Stimulated activated CD8-positive, alpha-beta memory T cell treated with anti-CD3 and anti-CD28 coated beads, Interleukin-7, amount 100 ng/mL, for 24 hours (primary cell): ENCODE measurements around the gene MAL.

Source experiments
- DNase-seq: peaks from one replicate; pipeline ENCODE4 v3.0.0-alpha.2; 2020; ENCODE audit warnings: low read depth

MAL gene

DNA sequence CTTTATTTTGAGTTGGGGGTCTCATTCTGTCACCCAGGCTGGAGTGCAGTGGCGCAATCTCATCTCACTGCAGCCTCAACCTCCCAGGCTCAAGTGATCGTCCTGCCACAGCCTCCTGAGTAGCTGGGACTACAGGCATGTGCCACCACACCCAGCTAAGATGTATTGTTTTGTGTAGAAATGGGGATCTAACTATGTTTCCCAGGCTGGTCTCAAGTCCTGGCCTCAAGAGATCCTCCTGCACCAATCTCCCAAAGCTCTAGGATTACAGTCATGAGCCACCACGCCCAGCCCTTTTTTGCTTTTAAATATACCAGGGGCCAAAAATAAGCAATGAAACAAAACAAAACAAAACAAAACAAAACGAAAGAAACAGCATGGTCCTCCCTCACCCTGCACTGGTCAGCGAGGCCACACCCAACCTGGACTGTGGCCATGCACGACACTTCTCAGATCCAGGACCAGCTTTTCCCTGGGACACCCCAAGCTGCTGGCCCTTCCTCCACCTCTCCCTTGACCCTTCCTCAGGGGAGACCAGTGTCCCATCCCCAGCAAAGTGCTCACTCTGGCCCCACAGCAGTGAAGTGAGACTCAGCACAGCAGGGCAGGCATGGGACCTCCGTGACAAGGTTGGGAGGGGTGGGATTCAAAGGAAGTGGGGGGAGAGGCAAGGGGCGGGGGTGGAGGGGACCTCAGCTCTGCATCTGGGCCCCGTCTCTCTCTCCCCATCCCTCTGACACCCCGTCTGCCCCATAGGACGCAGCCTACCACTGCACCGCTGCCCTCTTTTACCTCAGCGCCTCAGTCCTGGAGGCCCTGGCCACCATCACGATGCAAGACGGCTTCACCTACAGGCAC, 23.5 kb downstream of the MAL start:
- no peak for DNase-seq

DNA sequence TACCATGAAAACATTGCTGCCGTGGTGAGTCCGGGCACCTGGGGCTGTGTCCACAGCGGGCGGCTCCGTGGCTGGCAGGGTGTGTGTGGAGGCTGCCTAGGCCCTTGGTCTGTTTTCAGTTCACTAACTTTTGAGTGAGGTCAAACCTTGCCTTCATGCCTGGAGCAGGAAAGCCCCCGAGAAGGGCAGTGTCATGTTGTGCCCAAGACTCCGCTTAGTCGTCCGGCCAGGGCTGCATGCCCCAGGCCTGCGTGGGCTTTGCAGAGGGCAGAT, 24.1 kb downstream of the MAL start:
- no peak for DNase-seq

DNA sequence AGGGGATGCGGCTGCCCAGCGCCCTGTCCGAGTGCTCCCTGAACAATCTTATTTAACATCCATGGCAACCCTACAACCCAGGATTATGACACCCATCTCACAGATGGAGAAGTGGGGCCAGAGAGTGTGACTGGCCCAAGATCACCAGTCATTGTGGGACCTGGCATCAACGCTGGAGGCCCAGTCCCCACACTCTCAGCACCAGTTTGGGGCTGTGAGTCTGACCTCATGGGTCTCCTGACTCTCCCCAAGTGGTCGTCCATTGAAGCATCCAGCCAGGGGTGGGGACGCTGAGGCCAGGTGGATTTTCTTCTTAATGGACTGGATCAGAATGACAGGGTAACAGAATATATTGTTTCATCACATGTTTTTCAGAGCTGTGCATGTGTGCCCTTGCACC, 24.5 kb downstream of the MAL start:
- no peak for DNase-seq

DNA sequence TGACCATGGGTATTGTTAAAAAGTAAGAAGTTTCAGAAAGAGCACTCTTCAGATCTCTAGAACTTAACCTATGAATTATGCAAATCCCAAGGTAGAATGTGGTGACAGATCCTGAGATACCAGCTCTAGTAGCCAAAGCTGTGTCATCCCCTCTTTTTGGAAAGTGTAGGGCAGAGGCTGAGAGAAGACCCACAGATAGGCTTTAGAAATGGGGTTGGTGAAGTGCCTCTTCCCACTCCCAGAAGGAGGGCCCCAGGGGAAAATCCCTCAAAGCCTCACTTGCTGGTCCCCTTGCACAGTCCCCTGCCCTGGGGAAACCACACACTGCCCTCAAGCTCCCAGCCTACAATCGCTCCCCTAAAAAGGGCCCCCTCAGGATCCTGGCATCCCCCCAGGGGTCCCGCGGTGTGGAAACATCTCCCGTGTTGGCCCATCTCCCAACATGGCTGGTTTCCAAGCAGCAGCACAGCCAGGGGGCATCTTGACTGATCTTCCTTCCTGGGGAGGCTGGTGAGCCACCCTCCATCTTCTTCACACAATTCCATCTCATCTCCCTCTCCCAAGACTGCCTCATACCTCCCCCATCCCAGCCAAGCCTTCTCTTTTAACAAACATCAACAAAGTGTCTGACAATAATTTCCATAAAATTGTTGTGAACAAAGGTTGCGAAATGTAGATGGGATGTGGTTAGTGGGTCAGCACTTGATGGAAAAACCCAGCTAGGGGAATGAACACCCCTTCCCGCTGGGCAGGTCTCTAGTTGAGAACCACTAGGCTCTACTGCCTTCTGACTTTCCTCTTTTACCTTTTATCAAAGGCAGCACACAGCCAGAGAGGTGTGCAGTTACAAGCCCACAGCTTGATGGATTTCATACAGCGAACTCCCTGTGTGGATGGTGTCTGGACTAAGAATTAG, 25.1 kb downstream of the MAL start:
- no peak for DNase-seq

DNA sequence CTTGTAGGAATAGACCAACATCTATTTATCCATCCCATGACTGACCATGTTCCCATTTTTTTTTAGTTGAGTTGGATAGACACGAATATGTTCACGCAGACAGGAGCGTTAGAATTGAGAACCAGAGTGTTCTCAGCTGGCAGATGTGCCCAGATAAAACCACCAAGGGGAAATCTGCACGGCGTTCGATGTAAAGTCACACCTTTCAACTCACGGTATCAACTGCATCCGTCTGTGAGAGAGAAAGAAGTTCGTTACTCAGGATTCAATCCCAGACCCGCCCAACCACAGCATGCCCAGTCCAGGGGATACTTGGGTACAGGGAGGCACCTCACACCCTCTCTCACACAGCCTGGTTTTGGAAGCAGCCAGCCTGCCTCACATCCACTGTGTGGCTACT, 26.1 kb downstream of the MAL start:
- no peak for DNase-seq

DNA sequence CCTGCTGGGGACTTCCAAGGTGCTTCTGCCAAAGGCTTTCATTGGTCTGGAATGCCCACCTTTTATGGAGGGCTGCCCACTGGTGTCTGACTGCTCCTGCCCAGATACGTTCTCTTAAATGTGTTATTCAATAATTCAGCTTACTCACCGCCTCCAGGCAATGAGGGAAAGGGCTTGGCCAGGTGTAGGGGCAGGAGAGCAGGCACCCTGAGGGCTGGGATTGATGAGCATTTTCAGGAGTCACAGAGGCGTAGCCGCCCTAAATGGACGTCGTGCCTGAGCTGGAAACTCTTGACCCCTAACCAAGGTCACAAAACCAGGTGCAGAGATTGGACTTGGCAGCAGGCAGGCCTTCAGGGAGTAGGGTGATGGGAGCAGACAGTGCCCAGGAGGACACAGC, 26.8 kb downstream of the MAL start:
- no peak for DNase-seq

DNA sequence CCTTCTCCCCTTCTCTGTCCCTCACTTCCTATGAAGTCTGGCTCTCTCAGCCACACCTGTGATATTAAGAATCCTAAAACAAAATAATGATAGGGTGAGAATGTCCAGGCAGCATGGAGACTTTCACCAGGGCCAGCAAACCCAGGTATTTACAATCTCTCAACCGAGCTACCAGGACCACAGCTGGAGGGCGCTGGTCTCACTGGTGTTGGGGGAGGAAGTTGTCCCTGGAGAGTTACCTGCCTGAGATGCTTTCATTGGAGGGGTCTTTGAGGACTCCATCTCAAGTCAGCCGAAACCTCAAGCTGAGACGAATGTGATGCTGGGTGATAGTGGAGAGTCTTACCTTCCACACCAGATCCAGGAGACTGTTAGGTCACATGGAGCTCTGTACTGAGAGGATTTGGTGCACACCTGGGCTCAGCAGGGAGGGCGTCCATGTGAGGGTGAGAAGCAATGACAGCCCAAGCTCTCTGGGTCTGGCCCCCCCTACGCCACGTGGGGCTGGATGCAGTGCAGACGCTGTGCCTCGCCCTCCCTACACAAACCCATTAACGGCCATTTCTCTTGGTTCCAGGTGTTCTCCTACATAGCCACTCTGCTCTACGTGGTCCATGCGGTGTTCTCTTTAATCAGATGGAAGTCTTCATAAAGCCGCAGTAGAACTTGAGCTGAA, 27.4 kb downstream of the MAL start:
- no peak for DNase-seq

DNA sequence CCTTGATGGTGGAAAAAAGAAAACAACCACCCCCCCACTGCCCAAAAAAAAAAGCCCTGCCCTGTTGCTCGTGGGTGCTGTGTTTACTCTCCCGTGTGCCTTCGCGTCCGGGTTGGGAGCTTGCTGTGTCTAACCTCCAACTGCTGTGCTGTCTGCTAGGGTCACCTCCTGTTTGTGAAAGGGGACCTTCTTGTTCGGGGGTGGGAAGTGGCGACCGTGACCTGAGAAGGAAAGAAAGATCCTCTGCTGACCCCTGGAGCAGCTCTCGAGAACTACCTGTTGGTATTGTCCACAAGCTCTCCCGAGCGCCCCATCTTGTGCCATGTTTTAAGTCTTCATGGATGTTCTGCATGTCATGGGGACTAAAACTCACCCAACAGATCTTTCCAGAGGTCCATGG, 28.0 kb downstream of the MAL start:
- no peak for DNase-seq

DNA sequence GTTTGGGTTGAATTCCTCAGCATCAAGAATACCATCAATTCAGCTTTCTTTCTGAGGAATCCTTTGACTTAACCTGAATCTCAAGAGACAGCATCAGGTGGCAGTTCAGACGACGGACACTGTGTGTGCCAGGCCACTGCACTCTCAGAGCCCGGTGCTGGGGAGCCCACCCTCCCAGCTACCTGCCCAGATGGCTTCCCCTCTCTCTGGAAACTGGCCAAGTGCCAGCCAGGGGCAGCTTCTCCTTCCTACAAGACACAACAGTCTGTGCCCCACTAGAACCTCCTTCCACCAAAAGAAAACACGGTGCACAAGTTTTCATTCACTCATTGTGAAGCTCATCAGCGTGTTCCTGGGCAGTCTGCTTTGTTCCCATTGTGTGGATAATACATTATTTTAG, 28.5 kb downstream of the MAL start:
- no peak for DNase-seq

DNA sequence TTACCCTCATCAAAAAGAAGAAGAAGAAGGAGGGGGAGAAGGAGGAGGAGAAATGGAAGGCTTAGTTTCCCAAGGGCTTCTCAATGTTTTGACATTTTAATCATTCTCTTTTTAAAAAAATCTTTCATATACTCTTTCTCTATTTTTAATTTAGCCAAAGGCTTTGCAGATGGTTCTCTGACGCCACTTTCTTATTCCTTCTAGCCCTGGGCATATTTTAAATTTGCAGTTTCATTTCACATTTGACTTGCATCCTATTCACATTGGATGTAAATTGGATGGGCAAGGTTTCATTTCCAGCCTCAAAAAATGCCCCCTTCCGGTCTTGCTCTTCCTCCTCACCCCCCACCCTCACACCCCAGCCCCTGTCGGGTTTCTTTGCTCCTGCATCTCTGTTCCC, 29.8 kb downstream of the MAL start:
- DNase-seq, result no peak

DNA sequence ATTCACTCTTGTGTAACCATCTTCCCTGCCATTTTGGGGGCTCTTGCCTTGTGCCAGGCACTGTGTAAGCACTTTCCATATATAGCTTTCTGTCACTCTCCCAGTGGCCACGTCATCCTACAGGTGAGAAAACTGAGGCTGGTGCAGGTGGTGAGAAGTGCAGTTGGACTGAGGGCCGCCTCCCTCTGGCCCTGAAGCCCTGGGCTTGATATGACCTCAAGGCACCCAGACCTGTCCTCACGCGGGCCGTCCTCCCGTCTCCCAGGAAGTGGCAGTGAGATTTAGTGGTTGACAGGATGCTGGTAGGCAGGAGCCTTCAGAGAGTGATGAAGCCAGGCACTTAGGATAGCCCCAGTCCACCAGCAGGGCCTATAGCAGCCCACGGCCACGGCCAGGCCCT, 30.5 kb downstream of the MAL start:
- DNase-seq, result no peak

DNA sequence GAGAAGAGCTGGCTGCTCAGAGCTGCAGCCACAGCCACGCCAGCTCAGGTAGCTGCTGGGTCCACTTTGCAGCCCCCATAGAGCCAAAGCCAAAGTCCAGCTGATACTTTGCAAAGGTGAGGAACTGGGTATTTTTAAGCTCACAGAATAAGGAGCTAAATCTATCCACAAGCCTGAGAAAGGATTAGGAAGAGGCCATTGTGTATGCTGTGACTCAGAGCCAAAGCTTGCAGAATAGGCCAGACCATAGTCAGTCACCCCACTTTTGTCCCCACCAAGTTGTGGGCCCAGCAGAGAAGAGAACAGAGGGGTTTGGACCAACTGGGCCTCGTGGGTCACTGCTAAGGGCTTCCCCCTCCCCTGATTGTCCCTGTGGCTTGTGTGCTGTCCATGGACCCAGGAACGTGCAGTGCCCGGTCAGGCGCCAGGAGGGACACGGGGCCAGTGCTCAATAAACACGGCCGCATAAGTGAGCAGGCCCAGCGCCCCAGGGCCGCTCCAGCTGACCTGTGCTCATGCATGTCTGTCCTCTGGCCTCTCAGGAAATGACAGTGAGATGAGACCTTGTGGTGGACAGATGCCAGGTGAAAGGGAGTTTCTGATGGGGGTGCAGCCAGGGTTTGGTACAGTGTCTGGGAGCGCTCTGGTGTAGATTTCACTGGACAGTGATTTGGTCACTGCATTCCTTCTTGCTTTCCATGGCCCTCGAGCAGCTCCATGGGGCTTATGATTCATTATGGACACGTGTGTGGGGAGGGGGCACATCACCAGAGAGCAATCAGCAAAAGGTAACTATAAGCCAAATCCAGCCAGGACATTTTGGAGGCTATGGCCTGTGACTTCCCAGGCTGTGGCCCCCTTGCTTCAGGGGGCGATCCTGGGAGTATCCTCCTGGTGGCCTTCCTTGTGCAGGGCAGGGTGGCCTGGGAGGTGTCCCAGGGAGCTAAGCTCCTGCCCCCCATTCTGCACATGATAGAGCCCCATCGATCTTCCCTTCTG, 31.3 kb downstream of the MAL start:
- DNase-seq, result no peak

DNA sequence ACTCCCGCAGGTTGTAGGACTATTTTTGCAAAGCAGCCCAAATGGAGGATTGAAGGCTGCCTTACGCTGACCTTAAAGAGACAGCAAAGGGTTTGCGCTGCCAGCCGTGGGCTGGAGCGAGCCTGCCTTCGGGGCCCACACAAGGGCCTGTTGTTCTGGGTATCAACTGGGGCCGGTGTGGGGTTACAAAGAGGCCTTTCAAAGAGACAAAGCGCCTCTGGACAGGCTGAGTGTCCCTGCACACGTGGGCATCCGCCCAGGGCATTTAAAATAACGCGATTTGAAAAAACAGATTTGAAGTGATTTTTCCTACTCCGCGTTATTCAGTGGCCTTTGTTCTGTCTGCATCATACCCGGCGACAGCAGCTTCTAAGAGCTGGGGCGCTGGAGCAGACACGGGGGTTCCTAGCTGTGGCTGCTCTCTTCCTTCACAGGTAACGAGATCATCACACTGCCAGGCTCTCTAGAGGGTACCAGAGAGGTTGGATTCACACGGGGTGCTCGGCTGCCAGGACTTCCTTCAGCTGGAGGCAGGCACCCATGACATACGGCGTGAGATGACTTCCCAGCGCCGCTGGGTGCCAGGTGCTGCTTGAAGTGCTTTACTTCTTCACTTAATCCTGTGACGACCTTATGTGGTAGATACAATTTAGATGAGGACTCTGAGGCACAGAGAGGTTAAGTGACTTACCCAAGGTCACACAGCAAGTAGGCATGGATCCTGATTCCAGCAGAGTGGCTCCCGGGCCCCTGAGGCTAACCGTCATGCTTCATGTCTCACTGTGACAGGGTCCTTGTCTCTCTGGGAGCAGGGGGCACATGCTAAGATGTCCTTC, 32.2 kb downstream of the MAL start:
- DNase-seq, result no peak

DNA sequence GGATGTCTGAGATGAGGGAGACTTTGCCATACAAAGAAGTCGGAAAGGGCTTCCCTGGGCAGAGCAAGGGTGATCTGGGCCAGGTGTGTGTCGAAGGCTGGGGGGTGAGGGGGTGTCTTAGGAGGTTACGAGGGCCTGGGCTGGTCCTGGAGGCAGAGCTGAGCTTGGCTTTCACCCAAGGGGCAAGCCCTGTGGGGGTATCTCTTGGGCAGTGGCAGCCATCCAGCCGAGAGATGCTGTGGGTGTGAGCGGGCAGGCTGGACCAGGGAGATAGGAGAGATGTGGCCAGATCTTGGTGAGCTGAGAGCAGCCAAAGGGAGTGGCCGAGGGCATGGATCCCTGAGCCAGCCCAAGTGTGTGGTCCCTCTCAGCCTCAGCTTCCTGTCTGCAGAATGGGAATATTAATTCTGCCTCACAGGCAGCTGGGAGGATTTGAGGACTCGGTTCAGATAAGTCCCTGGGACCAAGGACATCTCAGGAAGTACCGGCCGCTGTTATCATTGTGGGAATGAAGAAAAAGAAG, 33.0 kb downstream of the MAL start:
- no peak for DNase-seq

DNA sequence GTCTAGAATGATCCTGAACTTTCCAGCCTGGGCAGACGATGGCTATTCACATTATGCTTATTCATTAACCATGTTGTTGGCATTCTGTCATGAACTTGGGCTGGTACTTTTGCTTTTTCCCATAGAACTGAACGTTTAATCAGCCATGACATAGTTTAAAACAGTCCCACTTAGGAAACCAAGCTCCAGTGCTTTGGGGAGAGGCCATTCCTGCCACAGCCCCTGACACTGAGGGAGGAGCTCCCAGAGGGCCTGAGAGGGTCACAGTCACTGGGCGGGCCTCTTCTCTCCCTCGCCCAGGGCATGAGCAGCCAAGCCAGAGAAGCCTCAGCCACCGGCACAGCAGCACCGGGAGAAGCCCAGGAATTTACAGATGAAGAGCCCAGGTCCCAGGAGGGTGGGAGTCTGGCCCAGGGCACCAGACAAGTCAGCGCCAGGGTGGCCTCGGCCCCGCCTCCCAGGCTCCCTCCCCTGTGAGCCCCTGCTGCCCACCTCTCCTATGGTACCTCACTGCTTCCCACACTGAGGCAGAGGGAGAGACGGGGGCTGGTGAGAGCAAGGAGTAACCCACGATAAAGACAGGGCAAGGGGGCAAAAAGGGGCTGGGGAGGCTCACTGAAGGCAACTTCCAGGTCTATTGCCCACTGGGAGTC, 33.6 kb downstream of the MAL start:
- DNase-seq, result no peak

DNA sequence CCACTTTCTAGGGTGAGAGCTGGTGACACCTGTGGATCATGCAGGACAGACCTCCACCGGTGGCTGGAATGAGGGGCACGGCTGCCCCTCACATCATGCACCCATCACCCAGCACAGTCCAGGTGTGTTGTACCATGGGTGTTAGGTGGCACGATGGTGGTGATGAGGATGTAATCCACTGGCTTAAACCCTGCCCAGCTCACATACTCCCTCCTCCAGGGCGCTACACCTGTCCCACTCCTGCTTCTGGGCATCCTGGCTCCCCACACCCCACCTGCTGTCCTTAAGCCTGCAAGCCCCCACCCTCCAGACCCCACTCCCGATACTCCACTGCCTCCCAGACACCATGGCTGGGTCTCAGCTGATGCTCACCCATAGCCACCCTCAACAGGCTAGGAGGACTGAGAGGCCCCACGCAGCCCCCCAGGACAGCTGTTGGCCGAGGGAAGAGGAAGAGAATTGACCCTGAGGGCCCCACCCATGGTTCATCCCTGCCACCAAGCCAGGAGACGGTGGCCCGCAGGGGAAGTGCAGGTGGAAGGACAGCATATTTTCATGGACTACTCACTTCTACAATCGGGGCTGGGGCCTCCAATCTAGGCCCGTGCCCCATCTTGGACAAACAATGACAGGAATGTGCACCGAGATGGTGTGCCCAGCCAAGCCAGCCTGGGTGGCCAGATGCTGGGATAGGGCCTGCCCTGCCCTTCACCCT, 34.3 kb downstream of the MAL start:
- no peak for DNase-seq

DNA sequence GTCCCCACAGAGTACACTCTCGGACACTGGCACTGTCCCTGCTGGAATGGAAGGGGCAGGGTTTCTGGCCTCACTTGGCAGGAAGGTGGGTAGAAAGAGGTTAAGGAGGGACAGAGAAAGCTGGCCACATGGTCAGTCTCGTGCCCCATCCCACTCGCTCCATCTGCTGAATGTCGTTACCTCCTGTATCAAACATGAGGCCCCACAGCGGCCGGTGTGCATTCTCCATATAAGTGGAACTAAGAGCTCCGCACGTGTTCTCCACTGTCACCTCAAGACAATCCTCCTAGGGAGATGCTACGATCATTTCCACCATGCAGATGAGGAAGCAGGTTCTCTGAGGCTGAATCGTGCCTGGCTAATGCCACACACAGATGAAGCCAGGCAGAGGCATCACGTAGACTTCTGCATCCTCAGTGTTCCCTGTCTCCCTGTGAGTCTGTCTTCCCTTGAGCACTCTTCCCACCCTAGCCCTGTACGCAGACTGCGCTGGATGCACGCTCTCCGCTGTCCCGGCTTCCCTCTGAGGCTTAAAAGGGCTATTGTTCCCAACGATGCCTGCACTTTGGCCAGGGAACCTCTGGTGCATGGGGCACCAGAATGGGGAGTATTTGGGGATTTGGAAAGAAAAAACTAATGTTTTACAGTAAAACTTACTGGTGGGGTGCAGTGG, 35.1 kb downstream of the MAL start:
- DNase-seq, result no peak

DNA sequence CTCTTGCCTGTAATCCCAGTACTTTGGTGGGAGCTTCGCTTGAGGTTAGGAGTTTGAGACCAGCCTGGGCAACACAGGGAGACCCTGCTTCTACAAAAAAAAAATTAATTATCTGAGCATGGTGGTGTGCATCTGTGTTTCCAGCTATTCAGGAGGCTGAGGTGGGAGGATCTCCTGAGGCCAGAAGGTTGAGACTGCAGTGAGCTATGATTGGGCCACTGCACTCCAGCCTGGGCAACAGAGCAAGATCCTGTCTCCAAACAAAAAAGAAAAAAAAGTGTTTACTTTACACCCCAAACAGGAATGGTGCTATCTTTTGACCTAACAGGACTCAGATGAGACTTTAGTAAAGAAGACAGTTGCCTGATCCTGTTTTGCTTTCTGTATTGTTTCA, 35.6 kb downstream of the MAL start:
- no peak for DNase-seq
